ENCODE results near the gene DOCK4. TPM values are rescaled to one million over a fixed set of nuclear protein-coding genes. Genes with fewer than 3 reads are reported as not detected.

Gene DOCK4
- total RNA-seq, 1 donor from 2014 or later, result 0.73 TPM

DNA sequence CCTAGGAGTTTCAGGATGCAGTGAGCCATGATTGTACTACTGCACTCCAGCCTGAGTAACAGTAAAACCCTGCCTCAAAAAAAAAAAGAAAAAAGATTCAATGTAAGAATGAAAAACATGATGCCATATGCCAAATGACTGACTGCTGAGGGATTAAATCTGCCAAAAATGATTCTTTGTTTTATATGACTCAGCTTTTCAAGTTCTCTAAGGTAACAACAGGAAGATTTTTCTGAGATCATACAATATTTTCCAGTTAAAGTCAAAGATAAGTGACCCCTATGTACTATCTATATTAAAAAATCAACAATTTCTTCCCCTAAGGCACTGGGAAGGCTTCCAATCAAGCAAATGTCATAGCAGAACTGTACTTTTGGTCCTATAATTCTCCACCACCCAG is 372.7 kb downstream of the DOCK4 start:
- ATAC-seq (ENCODE audit: low read depth), result no peak
- no peak for TF ChIP-seq CTCF (IDR thresholded peaks at IDR 0.05)
- Mint-ChIP-seq H3K9me3 (peaks cover 5% of the 10 kb centered on the region), H3K27me3 (peaks cover 2% of the 10 kb centered on the region), H3K4me1 (no peaks in the 10 kb centered on the region), H3K27ac (no peak overlapping the region), H3K4me3 (no peak overlapping the region), H3K36me3 (ENCODE audit: low read depth) (no peaks in the 10 kb centered on the region)
- ChIA-PET CTCF (no interaction called here), POLR2A (no interaction called here)
- DNase-seq, result no peak
- intact Hi-C loops (cut with micrococcal nuclease), result no loop called here

GRCh38 chr7:111832174-111832573 is 374.0 kb downstream of the DOCK4 start:
- peaks cover 5% of the 10 kb centered on the region for H3K9me3 Mint-ChIP-seq
- ATAC-seq (ENCODE audit: low read depth), result no peak
- TF ChIP-seq CTCF (IDR thresholded peaks at IDR 0.05), result no peak
- intact Hi-C loops (cut with micrococcal nuclease), result no loop called here
- CTCF ChIA-PET, result no interaction called here
- no peak for DNase-seq
- POLR2A ChIA-PET, result no interaction called here
- H3K36me3 Mint-ChIP-seq (ENCODE audit: low read depth), result no peaks in the 10 kb centered on the region
- H3K27ac Mint-ChIP-seq, result no peak overlapping the region
- no peaks in the 10 kb centered on the region for H3K4me1 Mint-ChIP-seq
- H3K4me3 Mint-ChIP-seq, result no peak overlapping the region
- peaks cover 2% of the 10 kb centered on the region for H3K27me3 Mint-ChIP-seq

DNA sequence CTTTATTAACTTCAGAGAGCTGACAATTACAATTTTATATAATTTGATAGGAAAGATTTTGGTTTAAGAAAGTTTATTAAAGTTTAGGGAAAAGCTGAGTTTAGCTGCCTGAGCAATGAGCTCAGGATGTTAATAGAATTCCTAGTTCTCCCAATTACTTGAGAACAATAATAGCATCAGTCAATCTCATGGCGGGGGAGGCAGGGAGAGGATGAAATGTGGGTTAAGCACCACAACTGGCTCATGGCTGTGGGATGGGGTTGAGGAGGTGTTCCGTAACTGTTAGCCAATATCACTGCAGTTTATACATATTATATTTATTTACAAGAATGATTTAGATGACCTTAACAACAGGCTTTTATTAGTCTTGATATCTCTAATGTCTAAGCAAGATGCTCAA is 377.0 kb downstream of the DOCK4 start:
- no peak overlapping the region for H3K4me3 Mint-ChIP-seq
- ATAC-seq (ENCODE audit: low read depth) (no peak), DNase-seq (no peak)
- ChIA-PET POLR2A (no interaction called here), CTCF (no interaction called here)
- no peaks in the 10 kb centered on the region for H3K9me3 Mint-ChIP-seq
- no peak overlapping the region for H3K27ac Mint-ChIP-seq
- no peaks in the 10 kb centered on the region for H3K36me3 Mint-ChIP-seq (ENCODE audit: low read depth)
- TF ChIP-seq CTCF (IDR thresholded peaks at IDR 0.05), result no peak
- intact Hi-C loops (cut with micrococcal nuclease), result no loop called here
- H3K27me3 Mint-ChIP-seq, result no peaks in the 10 kb centered on the region
- no peaks in the 10 kb centered on the region for H3K4me1 Mint-ChIP-seq

GRCh38 chr7:111827863-111828504 is 378.2 kb downstream of the DOCK4 start:
- H3K27me3 Mint-ChIP-seq, result no peaks in the 10 kb centered on the region
- H3K4me3 Mint-ChIP-seq, result no peak overlapping the region

GRCh38 chr7:111825046-111825445 is 381.2 kb downstream of the DOCK4 start:
- H3K9me3 Mint-ChIP-seq, result no peaks in the 10 kb centered on the region
- ATAC-seq (ENCODE audit: low read depth), result no peak
- ChIA-PET POLR2A (no interaction called here), CTCF (no interaction called here)
- H3K4me1 Mint-ChIP-seq, result no peaks in the 10 kb centered on the region
- no peaks in the 10 kb centered on the region for H3K27me3 Mint-ChIP-seq
- H3K4me3 Mint-ChIP-seq, result no peak overlapping the region
- no peak for TF ChIP-seq CTCF (IDR thresholded peaks at IDR 0.05)
- H3K36me3 Mint-ChIP-seq (ENCODE audit: low read depth), result no peaks in the 10 kb centered on the region
- DNase-seq, result no peak
- intact Hi-C loops (cut with micrococcal nuclease), result no loop called here
- H3K27ac Mint-ChIP-seq, result no peak overlapping the region

More at GRCh38 chr7:111827863-111828504, 378.2 kb downstream of the DOCK4 start:
- CTCF ChIA-PET, result no interaction called here
- no peaks in the 10 kb centered on the region for H3K9me3 Mint-ChIP-seq
- DNase-seq (no peak), ATAC-seq (ENCODE audit: low read depth) (no peak)
- H3K27ac Mint-ChIP-seq, result no peak overlapping the region
- no peak for TF ChIP-seq CTCF (IDR thresholded peaks at IDR 0.05)
- intact Hi-C loops (cut with micrococcal nuclease), result no loop called here
- H3K36me3 Mint-ChIP-seq (ENCODE audit: low read depth), result no peaks in the 10 kb centered on the region
- POLR2A ChIA-PET, result no interaction called here
- H3K4me1 Mint-ChIP-seq, result no peaks in the 10 kb centered on the region
